ENCODE results near the gene BAK1. TPM values are rescaled to one million over a fixed set of nuclear protein-coding genes. Genes with fewer than 3 reads are reported as not detected.

BAK1 gene
- total RNA-seq, 1 experiment from 2014 or later: 40.0 TPM

GRCh38 chr6:33620856-33621710 is 41.0 kb upstream of the BAK1 start, which contains the start of gene ITPR3:
TSS of gene ITPR3 (plus strand) at chr6:33621322. CDS start at chr6:33621603, 281 bp downstream.
- Histone ChIP-seq H3K56ac (ENCODE audit: insufficient read length, low read depth, low read length) (no peak within 1 kb of the TSS), H2BK12ac (ENCODE audit: insufficient read length, low read depth, low read length) (no peak within 1 kb of the TSS), H4K91ac (ENCODE audit: insufficient read length, low read depth, low read length) (no peak within 1 kb of the TSS), H3K9ac (ENCODE audit: extremely low read depth, insufficient read length, low read length) (peak within 1 kb of the TSS; percentile 54), H3K18ac (ENCODE audit: insufficient read length, low read depth, low read length) (peak within 1 kb of the TSS; percentile 35), H3K79me1 (ENCODE audit: insufficient read depth, low read depth, low read length, poor library complexity, severe bottlenecking) (peaks cover 5% of the 10 kb centered on the region), H2AFZ (ENCODE audit: low read length) (no peak within 1 kb of the TSS), H3K4me2 (ENCODE audit: insufficient read depth, insufficient read length, low read length) (peak within 1 kb of the TSS; percentile 81), H2AK5ac (ENCODE audit: insufficient read length, low read length) (no peak within 1 kb of the TSS), H4K5ac (ENCODE audit: insufficient read length, low read depth, low read length) (no peak within 1 kb of the TSS), H2BK120ac (ENCODE audit: low read depth, low read length, poor library complexity, severe bottlenecking) (no peak within 1 kb of the TSS), H3K4ac (ENCODE audit: low read depth, low read length) (no peak within 1 kb of the TSS), H3K23me2 (ENCODE audit: insufficient read length, low read depth, low read length, poor library complexity, severe bottlenecking) (peaks cover 29% of the 10 kb centered on the region), H2BK5ac (ENCODE audit: insufficient read length, low read length) (no peak within 1 kb of the TSS), H2BK20ac (ENCODE audit: low read depth, low read length, poor library complexity, severe bottlenecking) (no peak within 1 kb of the TSS), H3K23ac (ENCODE audit: insufficient read length, low read depth, low read length) (no peak within 1 kb of the TSS), H3K9me3 (ENCODE audit: control insufficient read depth, low read depth, low read length) (no peaks in the 10 kb centered on the region), H3T11ph (ENCODE audit: low read length) (no peak within 1 kb of the TSS), H3K79me2 (ENCODE audit: insufficient read depth, low read length) (peaks cover 3% of the 10 kb centered on the region; the same call in 1 of the 2 replicates), H4K8ac (replicated peaks; ENCODE audit: insufficient read length, low read depth, low read length) (no peak within 1 kb of the TSS), H4K20me1 (ENCODE audit: control insufficient read depth, insufficient read depth, insufficient read length) (no peaks in the 10 kb centered on the region), H3K4me1 (ENCODE audit: insufficient read depth, low read length) (peaks cover 10% of the 10 kb centered on the region; the same call in 1 of the 2 replicates), H3K27ac (ENCODE audit: insufficient read length, low read depth, low read length) (no peak within 1 kb of the TSS), H2BK15ac (ENCODE audit: low read depth, low read length) (no peak within 1 kb of the TSS), H3K27me3 (ENCODE audit: insufficient read depth, low read length) (no peaks in the 10 kb centered on the region), H3K14ac (ENCODE audit: insufficient read depth, low read length) (peak within 1 kb of the TSS; percentile 16; the same call in 1 of the 2 replicates)
- Mint-ChIP-seq H3K4me3 (peak within 1 kb of the TSS; percentile 82 to 94), H3K9me3 (no peaks in the 10 kb centered on the region), H3K27ac (peak within 1 kb of the TSS in 1 of 3 experiments; percentile 62; a peak in 2 of 7 replicates), H3K36me3 (ENCODE audit: insufficient read depth in 1 of 3, low read depth in 3 of 3) (peaks cover 0 to 13% (median 7%) of the 10 kb centered on the region in 3 experiments; a peak in 3 of 7 replicates), H3K27me3 (ENCODE audit: low read depth) (peaks cover 24% of the 10 kb centered on the region), H3K4me1 (peaks cover 37 to 53% of the 10 kb centered on the region in 2 experiments)
- TF ChIP-seq CTCF (conservative IDR thresholded peaks at IDR 0.05): no peak
- WGBS (ENCODE audit: extremely low coverage, insufficient read length, low lambda C conversion rate): no CpG with 5 or more reads among the region's 99 CpGs
- DNase-seq: peak; percentile 68
